ENCODE data around the gene DENND4C. TPM values are rescaled to one million over a fixed set of nuclear protein-coding genes. Genes with fewer than 3 reads are reported as not detected.
A peak's percentile ranks its signal among the peaks of the same experiment; 100 is the strongest.
"Not testable (repeated sequence)": the region's sequence is repeated elsewhere in the genome, so short reads cannot be mapped to it uniquely, and the experiment has no call there.

Gene DENND4C
- total RNA-seq, 4 donors from 2014 or later = 101 to 143 (median 110) TPM

GRCh38 chr9:19193029-19193324, 37.5 kb upstream of the DENND4C start:
- no peak for DNase-seq
- no peaks in the 10 kb centered on the region for H3K9me3 ChIP-seq
- in situ Hi-C loops (cut with MboI; ENCODE audit: low pct_ligation_motif_present in 1 of 4, low pct_unique_long_range_greater_than_20kb in 1 of 4, low sequenced_read_pairs in 3 of 4) = loop anchor here in 1 of 4 donors (25.0 kb wide), 3 partner anchors 94 to 194 kb away; partner anchors contain the start of gene RPS6
- TF ChIP-seq EP300 (IDR thresholded peaks at IDR 0.05; ENCODE audit: low read depth) (no peak), POLR2AphosphoS5 (IDR thresholded peaks at IDR 0.05) (no peak), CTCF (IDR thresholded peaks at IDR 0.05) (no peak), POLR2A (IDR thresholded peaks at IDR 0.05) (no peak)
- no peak overlapping the region for H3K27ac ChIP-seq
- H3K4me3 ChIP-seq = no peak overlapping the region
- WGBS, 2 donors (ENCODE audit: low coverage in 1 of 2) = 92 to 93% methylated on average over 5 of the region's 5 CpGs
- H3K4me1 ChIP-seq = peaks cover 0 to 9% (median 4%) of the 10 kb centered on the region in 4 donors
- intact Hi-C loops (cut with DNase I; ENCODE audit: low total_unique reads) = no loop called here
- H3K27me3 ChIP-seq = no peaks in the 10 kb centered on the region
- no peaks in the 10 kb centered on the region for H3K36me3 ChIP-seq

DNA sequence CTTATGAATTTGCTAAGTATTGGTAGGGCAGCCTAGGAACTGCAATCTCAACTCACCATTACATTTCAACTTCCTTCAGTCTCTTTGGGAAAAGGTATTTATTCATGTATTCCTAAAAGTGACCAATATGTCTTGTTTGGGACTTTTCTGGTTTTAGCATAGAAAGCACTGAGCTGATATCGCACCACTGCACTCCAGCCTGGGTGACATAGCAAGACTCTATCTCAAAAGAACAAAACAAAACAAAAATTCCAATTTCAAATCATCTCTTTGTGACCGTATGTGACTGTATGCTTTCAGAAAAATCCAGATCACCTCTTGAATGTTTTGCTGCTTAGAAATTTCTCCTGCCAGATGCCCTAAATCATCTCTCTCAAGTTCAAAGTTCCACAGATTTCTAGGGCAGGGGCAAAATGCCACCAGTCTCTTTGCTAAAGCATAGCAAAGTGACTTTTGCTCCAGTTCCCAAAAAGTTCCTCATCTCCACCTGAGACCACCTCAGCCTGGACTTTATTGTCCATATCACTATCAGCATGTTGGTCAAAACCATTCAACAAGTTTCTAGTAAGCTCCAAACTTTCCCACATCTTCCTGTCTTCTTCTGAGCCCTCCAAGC, 37.0 kb upstream of the DENND4C start:
- peaks cover 0 to 12% (median 5%) of the 10 kb centered on the region in 4 donors for H3K4me1 ChIP-seq
- DNase-seq; intact Hi-C loops (cut with DNase I; ENCODE audit: low total_unique reads); H3K36me3 ChIP-seq; H3K4me3 ChIP-seq; H3K9me3 ChIP-seq; H3K27me3 ChIP-seq; H3K27ac ChIP-seq: not testable (repeated sequence)
- WGBS, 2 donors (ENCODE audit: low coverage in 1 of 2) = 91 to 100% methylated on average over 1 to 2 of the region's 2 CpGs
- in situ Hi-C loops (cut with MboI; ENCODE audit: low pct_ligation_motif_present in 1 of 4, low pct_unique_long_range_greater_than_20kb in 1 of 4, low sequenced_read_pairs in 3 of 4) = loop anchor here in 1 of 4 donors (25.0 kb wide), 3 partner anchors 94 to 194 kb away; partner anchors contain the start of gene RPS6

GRCh38 chr9:19198406-19198805, 32.1 kb upstream of the DENND4C start:
- 95 to 100% methylated on average over 1 of the region's 1 CpG for WGBS, 2 donors (ENCODE audit: low coverage in 1 of 2)
- in situ Hi-C loops (cut with MboI; ENCODE audit: low pct_ligation_motif_present in 1 of 4, low pct_unique_long_range_greater_than_20kb in 1 of 4, low sequenced_read_pairs in 3 of 4) = loop anchor here in 1 of 4 donors (25.0 kb wide), 3 partner anchors 89 to 189 kb away; partner anchors contain the start of gene RPS6
- intact Hi-C loops (cut with DNase I; ENCODE audit: low total_unique reads) = no loop called here
- DNase-seq = no peak
- Histone ChIP-seq H3K4me1 (peaks cover 5 to 48% (median 23%) of the 10 kb centered on the region in 4 donors), H3K36me3 (no peaks in the 10 kb centered on the region), H3K27me3 (no peaks in the 10 kb centered on the region), H3K27ac (no peak overlapping the region), H3K4me3 (no peak overlapping the region), H3K9me3 (no peaks in the 10 kb centered on the region)
- TF ChIP-seq EP300 (IDR thresholded peaks at IDR 0.05; ENCODE audit: low read depth) (no peak), POLR2A (IDR thresholded peaks at IDR 0.05) (no peak), CTCF (IDR thresholded peaks at IDR 0.05) (no peak), POLR2AphosphoS5 (IDR thresholded peaks at IDR 0.05) (no peak)

DNA sequence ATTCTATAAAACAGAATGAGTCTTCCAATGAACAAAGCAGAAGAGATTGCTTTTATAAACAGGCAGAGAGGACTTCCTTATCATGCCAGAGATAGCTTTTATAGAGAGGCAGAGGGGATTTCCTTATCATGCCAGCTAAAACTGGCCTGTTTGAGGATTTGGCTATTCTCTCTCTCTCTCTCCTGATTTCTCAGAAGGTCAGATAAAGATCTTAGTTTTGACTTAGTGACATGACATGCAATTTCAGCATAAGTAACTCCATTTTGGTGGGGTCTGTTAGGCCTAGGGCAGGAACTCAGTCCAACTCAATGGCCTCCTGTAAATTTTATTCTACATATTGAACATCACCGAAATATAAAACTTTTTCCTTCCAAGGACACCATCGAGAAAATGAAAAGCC, 31.5 kb upstream of the DENND4C start:
- WGBS, 2 donors (ENCODE audit: low coverage in 1 of 2) = 75 to 83% methylated on average over 2 of the region's 2 CpGs
- Histone ChIP-seq H3K9me3 (no peaks in the 10 kb centered on the region), H3K4me3 (no peak overlapping the region), H3K4me1 (peaks cover 5 to 48% (median 23%) of the 10 kb centered on the region in 4 donors), H3K36me3 (no peaks in the 10 kb centered on the region), H3K27me3 (no peaks in the 10 kb centered on the region), H3K27ac (peak overlapping the region in 1 of 4 donors; percentile 15)
- no peak for DNase-seq
- in situ Hi-C loops (cut with MboI; ENCODE audit: low pct_ligation_motif_present in 1 of 4, low pct_unique_long_range_greater_than_20kb in 1 of 4, low sequenced_read_pairs in 3 of 4) (loop anchor here in 1 of 4 donors (25.0 kb wide), 3 partner anchors 88 to 188 kb away; partner anchors contain the start of gene RPS6), intact Hi-C loops (cut with DNase I; ENCODE audit: low total_unique reads) (no loop called here)
- no peak for TF ChIP-seq POLR2AphosphoS5 (IDR thresholded peaks at IDR 0.05)
- TF ChIP-seq EP300 (IDR thresholded peaks at IDR 0.05; ENCODE audit: low read depth) = no peak
- no peak for TF ChIP-seq CTCF (IDR thresholded peaks at IDR 0.05)
- no peak for TF ChIP-seq POLR2A (IDR thresholded peaks at IDR 0.05)

All from transverse colon (tissue), 4 donors.